Stimulated activated CD4-positive, alpha-beta T cell treated with anti-CD3 and anti-CD28 coated beads, Interleukin-1b, Interleukin-23, amount 100 ng/mL, for 4 hours (primary cell): Measurements from ENCODE around the gene CPEB2.

Source experiments
- DNase-seq, 2 donors: peaks; one replicate each; pipeline ENCODE4 v3.0.0-alpha.2; 2020; ENCODE audit warnings: low read depth in 2 of 2

The CPEB2 gene

GRCh38 chr4:15117270-15117946, 115.1 kb downstream of the CPEB2 start:
- DNase-seq, result no peak

- DNase-seq, result no peak
Measured at GRCh38 chr4:15118292-15118691, 116.0 kb downstream of the CPEB2 start.
